GM18502 (cell line): ENCODE data around the gene CPXM2.

Source experiments
- ATAC-seq: cut with Tn5 transposase; IDR thresholded peaks from one replicate; pipeline ENCODE4 v1.9.1; 2021; ENCODE audit warnings: mild to moderate bottlenecking; ENCODE audit not compliant: unreplicated experiment, poor library complexity

CPXM2 gene

GRCh38 chr10:123891144-123892071 lies at the start of gene CPXM2:
Gene CPXM2 (minus strand): TSS chr10:123891807. CDS start chr10:123891659, 148 bp downstream.
- no peak for ATAC-seq

DNA sequence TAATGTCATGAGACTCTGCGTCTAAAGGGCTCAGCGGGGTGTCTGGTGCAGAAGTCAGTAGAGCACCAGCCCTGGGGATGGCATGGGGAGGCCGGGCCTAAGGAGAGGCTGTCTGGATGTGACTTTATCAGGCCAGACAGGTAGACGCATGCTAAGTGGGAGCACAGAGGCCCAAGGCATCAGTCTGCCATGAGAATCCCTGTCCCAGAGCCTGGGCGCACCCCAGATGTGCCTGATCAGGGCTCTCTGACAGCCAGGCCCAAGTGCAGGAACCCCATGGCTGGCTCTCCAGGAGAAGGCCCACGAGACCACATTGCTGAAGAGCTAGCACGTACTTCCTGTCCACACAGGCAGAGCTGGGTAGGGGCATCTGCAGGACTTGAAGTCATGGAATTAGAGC lies 48.0 kb upstream of the CPXM2 start:
- no peak for ATAC-seq

DNA sequence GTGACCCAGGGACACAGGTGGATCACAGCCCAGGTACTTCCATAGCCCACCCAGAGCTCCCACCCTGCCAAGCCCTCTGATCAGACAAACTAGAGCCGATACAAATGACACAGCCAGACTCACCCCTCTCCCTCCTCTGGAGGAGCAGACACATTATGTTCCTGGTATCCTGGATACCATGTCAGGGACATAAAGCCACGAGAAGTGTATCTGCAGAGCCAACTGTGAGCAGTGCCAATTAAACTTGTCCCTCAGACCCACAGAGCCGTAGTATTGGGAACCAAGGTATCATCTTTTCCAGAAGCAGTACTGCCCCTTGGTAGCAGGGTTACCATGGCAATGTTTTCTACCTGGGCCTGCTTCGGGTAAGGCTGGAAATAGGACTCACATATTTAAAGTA lies 47.3 kb upstream of the CPXM2 start:
- ATAC-seq = no peak

DNA sequence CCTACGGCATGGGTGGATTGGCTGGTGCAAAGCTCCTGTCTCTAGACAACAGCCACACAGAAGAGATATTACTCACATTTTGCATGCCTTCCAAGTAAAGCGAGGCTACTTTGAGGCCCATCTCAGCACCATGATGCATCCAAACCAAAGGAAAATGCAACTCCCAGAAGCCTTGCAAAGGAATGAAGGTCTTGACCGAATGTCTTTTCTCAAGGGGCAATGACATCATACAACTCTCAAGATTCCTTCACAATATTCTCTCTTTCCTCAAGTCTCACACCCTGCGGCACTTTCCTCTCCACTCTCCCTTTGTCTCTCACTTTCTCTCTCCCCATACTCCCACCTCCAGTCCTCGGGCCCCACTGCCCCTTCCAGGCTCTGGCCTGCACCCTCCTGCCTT lies 44.8 kb upstream of the CPXM2 start:
- no peak for ATAC-seq

DNA sequence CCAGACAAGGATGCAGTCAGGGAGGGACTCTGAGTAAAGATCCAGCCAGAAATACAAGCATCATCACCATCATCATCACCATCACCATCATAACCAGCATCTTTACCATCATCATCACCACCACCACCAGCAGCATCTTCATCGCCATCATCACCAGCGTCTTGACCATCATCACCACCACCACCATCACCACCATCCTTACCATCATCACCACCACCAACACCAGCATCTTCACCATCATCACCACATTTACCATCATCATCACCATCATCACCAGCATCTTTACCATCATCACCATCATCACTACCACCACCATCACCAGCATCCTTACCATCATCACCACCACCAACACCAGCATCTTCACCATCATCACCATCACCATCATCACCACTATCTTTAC lies 44.1 kb upstream of the CPXM2 start:
- ATAC-seq = no peak

DNA sequence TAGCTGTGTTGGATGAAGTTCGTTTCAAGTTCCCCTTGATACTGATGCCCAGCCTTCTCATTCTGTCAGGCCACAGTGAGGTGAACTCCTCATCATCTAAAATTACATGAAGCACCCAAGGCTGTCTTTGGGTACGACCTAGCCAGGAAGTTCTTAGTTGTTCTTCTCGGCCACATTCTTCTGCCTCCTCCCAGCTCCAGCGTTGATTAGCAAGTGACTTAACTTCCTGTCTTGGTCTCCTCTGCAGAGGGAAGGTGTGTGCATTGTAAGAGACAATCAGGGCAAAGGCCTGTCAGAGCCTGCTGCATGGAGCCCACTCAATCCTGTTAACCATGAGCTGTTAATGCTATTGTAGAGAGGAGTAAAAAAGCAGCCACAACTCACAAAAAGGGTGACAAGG lies 43.2 kb upstream of the CPXM2 start:
- no peak for ATAC-seq

DNA sequence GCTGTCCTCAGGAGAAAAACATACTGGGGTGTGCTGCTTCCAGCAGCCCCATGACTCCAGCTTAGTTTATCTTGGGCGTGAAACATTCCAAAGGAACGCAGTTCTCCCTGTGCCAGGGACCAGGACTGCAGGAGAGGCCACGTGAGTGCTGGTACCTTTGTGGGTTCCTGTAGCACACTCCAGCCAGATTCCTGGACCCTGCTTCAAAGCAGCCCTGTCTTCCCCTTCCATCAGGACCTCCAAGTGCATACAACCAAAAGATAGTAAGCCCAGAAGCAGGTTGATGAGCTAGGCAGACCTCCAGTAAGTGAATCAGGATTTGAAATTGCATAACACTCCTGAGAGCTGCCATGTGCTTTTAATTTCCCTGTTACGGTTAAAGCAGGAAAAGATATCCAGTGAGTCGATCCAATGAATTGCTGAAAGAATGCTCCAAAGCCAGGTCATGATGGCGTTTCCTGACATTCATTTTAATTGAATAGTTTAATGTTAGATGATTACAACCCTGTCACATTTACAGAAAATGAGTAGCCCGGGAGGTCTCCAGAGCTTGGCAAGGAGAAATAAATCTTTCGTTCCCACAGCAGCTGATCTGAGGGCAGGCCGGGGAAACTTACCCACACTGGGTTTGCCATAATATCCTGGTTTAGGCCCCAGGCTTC lies 38.9 kb upstream of the CPXM2 start:
- ATAC-seq = no peak

DNA sequence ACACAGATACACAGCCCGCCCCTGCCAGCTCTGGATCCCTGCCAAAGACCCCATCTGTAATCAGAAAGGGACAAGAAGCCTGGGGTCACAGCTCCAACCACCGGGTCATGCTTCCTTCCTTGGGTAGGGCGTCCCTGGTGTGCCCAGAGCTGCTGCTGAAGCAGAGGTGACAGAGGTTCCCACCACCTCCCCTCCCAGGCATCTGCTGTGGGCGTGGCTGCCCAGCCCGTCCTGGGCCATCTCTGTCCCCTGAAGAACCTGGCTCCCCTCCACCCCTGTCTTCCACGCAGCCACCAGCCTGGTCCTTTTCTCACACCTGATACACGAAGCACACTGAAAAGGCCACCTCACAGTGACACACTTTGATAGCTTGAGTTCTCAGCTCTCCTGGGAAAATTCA lies 38.2 kb upstream of the CPXM2 start:
- ATAC-seq = no peak

DNA sequence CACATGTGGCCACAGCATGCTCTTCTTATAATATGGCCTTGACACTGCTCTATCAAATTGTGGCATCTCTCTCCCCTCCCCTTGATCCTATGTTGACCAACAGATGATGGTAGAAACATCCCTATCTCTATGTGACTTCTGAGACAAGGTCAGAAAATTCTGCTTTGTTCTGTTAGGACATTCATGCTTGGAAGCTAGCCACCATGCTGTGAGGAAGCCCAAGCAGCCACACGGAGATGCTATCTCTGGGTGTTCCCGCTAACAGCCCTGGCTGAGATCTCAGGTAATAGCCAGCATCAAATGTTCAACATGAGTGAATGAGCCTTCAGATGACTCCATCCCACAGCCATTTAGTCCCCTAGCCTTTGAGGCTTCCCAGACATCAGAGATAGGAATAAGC lies 36.8 kb upstream of the CPXM2 start:
- ATAC-seq = no peak

DNA sequence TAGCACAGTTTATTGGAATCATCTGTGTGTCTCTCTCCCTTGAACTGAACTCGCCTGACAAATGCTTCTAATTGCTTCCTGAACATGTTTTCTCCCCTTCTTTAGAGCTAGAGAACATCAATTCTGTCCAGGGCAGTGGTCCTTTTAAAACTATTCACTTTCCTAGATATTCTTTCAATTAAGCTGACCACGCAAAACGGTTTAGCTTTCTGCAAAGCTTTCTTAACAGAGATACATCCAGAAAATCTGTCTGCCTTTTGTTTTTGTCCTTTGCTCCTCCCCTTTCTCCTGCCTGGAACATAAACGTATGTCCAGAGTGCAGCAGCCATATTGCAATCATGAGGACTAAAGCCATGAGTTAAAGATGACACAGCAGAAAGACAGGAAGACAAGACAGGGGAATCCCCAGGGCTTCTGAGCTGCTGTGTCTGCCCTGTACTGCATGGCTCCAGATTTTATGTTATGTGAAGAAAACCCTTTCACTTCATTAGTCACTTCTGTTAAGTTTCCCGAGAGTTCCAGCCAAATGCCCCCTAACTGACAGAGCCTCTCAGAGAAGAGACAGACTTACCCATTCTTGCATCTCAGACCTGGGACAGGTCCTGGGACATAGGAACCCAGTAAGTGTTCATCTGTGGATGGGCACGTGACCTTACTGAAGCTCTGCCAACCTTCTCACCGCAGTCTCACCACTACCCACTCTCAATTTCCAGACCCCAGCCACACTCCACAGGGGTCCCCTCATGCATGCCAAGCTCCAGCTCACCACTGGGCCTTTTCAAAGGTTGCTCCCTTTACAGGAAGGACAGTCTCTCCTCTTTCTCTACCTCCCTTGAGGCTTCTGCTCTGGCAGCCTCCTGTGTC lies 35.0 kb upstream of the CPXM2 start:
- peak; percentile 53 for ATAC-seq

DNA sequence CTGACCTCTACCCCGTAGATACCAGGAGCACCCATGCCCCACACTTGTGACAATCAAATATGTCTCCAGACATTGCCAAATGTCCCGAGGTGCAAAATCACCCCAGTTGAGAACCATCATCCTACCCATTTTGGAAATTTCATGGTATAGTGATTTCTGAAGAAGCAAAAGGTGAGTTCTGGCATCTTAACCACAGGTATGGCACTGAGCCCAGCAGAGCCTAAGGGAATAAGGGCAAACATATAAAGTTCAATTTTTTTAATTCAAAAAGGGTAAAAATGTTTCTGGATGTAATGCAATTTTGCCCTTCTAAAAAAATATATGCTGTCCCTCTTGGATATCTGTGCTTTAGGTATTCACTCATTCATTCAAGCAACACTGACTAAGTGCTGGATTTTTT lies 30.5 kb upstream of the CPXM2 start:
- ATAC-seq = no peak

- no peak for ATAC-seq
These were observed 25.2 kb upstream of the CPXM2 start for GRCh38 chr10:123916775-123917174.

DNA sequence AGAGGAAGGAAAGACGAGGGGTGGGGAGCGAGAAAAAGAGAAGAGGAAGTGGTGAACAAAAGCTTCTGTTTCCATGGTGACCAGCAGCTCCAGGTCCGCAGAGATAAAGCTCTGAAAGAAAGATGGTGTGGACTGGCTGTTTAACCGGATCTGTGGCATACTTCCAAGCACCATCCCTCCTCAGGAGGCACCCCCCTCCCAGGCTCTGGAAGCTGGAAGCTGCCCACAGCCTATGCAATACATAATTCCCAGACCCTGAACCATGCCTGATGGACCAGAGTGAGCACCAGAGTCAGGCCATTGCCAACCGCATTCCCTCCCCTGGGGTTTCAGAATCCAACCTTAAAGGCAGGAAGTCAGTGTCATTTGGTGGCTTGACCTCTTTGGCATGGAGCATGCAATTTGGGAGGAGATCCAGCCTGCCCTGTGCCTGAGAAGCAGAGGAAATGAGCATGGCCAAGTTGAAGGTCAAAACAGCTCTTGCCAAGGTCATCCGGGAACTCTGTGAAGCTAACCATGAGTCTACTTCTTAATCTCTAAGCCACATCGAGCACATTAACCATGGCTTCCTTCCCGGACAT lies 22.2 kb upstream of the CPXM2 start:
- ATAC-seq = no peak

- no peak for ATAC-seq
These were observed 21.3 kb upstream of the CPXM2 start for GRCh38 chr10:123912871-123913270.

DNA sequence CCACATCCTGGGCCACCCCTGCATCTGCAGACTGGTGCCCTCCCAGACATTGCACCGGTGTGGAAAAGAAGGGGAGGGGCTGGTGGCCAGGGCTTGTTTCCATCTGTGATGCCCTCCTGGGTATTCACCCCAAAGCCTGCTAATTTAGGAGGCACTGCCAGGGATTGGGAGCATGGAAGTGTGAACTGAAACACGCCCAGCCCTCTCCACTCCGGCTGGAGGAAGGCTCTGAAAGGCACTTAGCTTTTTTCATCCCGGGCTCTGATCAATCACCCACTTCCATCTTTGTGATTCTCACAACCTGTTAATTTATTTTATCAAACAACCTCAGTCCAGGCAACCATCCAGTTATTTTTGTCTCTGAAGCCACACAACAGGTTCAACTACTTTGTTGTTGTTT lies 20.9 kb upstream of the CPXM2 start:
- no peak for ATAC-seq

DNA sequence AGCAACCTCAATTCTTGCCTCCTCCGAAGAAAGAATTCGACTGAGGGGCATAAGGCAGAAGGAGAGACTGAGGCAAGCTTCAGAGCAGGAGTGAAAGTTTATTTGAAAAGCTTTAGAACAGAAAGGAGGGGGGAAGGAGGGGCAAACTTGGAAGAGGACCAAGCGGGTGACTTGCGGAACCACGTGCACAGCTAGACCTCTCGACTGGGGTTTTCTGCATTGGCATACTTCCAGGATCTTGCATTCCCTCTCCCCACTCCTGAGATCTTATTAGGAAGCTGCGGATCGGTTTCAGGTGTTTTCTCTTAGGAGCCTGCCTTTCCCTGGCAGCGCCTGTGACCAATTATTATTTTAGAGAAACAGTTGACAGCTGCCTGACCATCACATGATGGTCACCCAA lies 20.3 kb upstream of the CPXM2 start:
- ATAC-seq = no peak

- ATAC-seq = no peak
These were observed 18.3 kb upstream of the CPXM2 start for GRCh38 chr10:123909866-123910265.

DNA sequence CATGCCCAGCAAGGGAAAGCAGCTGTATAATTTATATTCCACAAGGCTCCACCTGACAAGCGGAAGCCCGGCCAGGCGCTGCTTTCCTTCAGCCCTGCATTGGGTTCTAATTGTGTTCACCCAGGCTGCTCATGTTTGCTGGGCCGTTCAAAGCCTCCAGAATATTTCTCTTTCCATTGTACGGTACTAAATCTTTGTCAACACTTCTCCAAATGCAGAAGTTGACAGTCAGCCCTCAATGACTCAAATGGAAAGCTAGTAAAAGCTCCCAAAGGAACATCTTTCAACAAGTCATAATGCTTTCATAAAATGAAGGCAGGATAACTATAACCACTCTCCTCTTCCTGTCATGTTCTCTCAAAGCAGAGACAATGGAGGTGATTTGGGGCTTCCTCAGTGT lies 17.8 kb upstream of the CPXM2 start:
- no peak for ATAC-seq

GRCh38 chr10:123908379-123908778 lies 16.8 kb upstream of the CPXM2 start:
- ATAC-seq = no peak

- ATAC-seq = no peak
These were observed 15.5 kb upstream of the CPXM2 start for GRCh38 chr10:123906884-123907652.
